K562 (cell line): Measurements from ENCODE around the gene SMIM11. TPM values are rescaled to one million over a fixed set of nuclear protein-coding genes. Genes with fewer than 3 reads are reported as not detected.

ENCODE experiments used
- ATAC-seq: fragments of 200-7000 bp; cut with Tn5 transposase; 3 replicates; pipeline ENCODE4 v1.9.1; 2020; ENCODE audit warnings: moderate library complexity
- BruUV-seq: library from RNA; stranded (reverse); fragments of 400-500 nt; replicated peaks from 2 replicates; lab custom pipeline; 2021; lab: Mats Ljungman, UMichigan
- CTCF ChIA-PET: fragments of 300-600 bp; formaldehyde crosslinking; extraction: SDS; loops from one replicate; lab custom pipeline; 2021; ENCODE audit warnings: low intra/inter-chr PET ratio; lab: Yijun Ruan, JAX
- POLR2A ChIA-PET: fragments of 300-600, 350-650 bp; sonication (Branson Sonifier 250); formaldehyde crosslinking; extraction: SDS; loops from one replicate; lab custom pipeline; 2021; ENCODE audit warnings: antibody characterized with exemption, inconsistent platforms; lab: Yijun Ruan, JAX
- DNase-seq, 4 experiments: peaks; one replicate each; pipeline versions ENCODE4 v3.0.0 to v3.0.0-alpha.2; 2011 to 2018; ENCODE audit warnings: low spot score in 3 of 4, mixed read lengths in 3 of 4; ENCODE audit errors: extremely low read depth in 1 of 4
- FAIRE-seq: peaks from 2 replicates; lab custom pipeline; 2011; peaks lifted over from hg19 to GRCh38; lab: Jason Lieb, UNC
- H2AFZ ChIP-seq: 2 replicates; pipeline ENCODE4 v1.6.0; 2011; ENCODE audit warnings: low read depth, low read length, control low read depth, inconsistent platforms
- H3K27ac ChIP-seq: fragments of 200-600 bp; 3 replicates; pipeline ENCODE4 v1.8.0; 2011; ENCODE audit warnings: low read depth, mild to moderate bottlenecking, control low read depth, inconsistent platforms, low read length, moderate library complexity, mixed read lengths; ENCODE audit errors: extremely low read depth
- H3K27me3 ChIP-seq, 2 experiments: fragments of 300-600 bp in 1 of 2; 2 replicates in 1 of 2; 3 replicates in 1 of 2; pipeline versions ENCODE4 v1.6.0 to v1.8.0; 2011; ENCODE audit warnings: inconsistent platforms in 2 of 2, low read length in 2 of 2, mild to moderate bottlenecking in 1 of 2, mixed read lengths in 1 of 2, moderate library complexity in 1 of 2; ENCODE audit not compliant: control insufficient read depth in 2 of 2, insufficient read depth in 2 of 2
- H3K36me3 ChIP-seq: fragments of 300-600 bp; 3 replicates; pipeline ENCODE4 v1.8.0; 2011; ENCODE audit warnings: mild to moderate bottlenecking, low read length, inconsistent platforms; ENCODE audit not compliant: control insufficient read depth, insufficient read depth
- H3K4me1 ChIP-seq, 2 experiments: fragments of 200-600 bp in 1 of 2; replicated peaks in 1 of 2; 2 replicates in 1 of 2; 3 replicates in 1 of 2; pipeline versions ENCODE4 v1.5.1 to v1.8.0; 2011; ENCODE audit warnings: inconsistent platforms in 2 of 2, low read length in 2 of 2, mild to moderate bottlenecking in 1 of 2, mixed read lengths in 1 of 2, moderate library complexity in 1 of 2; ENCODE audit not compliant: control insufficient read depth in 2 of 2, insufficient read depth in 2 of 2
- H3K4me2 ChIP-seq: 2 replicates; pipeline ENCODE4 v1.6.1; 2011; ENCODE audit warnings: low read length, control low read depth, inconsistent platforms, mixed read lengths; ENCODE audit not compliant: insufficient read depth
- H3K4me3 ChIP-seq: fragments of 200-600 bp; sonication (generic), shearing (Covaris generic); 2 replicates; pipeline ENCODE4 v1.5.1; 2016; ENCODE audit warnings: control low read depth, inconsistent platforms
- H3K79me2 ChIP-seq: fragments of 200-600 bp; 3 replicates; pipeline ENCODE4 v1.8.0; 2011; ENCODE audit warnings: low read length, inconsistent platforms; ENCODE audit not compliant: control insufficient read depth, insufficient read depth
- H3K9ac ChIP-seq, 2 experiments: 2 replicates each; pipeline versions ENCODE4 v1.6.0 to v1.6.1; 2011; ENCODE audit warnings: low read depth in 2 of 2, low read length in 2 of 2, control low read depth in 1 of 2, inconsistent platforms in 1 of 2, mild to moderate bottlenecking in 1 of 2, mixed read lengths in 1 of 2; ENCODE audit not compliant: insufficient read depth in 1 of 2
- H3K9me1 ChIP-seq: one replicate; pipeline ENCODE4 v1.6.0; 2011; ENCODE audit warnings: inconsistent platforms, mild to moderate bottlenecking, low read length, moderate library complexity; ENCODE audit not compliant: control insufficient read depth, insufficient read depth
- H3K9me3 ChIP-seq: replicated peaks from 2 replicates; pipeline ENCODE4 v1.5.1; 2011; ENCODE audit warnings: low read depth, low read length, inconsistent platforms; ENCODE audit not compliant: control insufficient read depth, insufficient read depth
- H4K20me1 ChIP-seq: replicated peaks from 2 replicates; pipeline ENCODE4 v1.6.1; 2011; ENCODE audit warnings: low read length, inconsistent platforms, mixed read lengths; ENCODE audit not compliant: control insufficient read depth, insufficient read depth
- ARID3B ChIP-seq: fragments of 250-450 bp; sonication (Bioruptor Pico); IDR thresholded peaks from 2 replicates; pipeline ENCODE4 v1.4.0; 2020; ENCODE audit warnings: borderline replicate concordance
- ATF3 ChIP-seq, 2 experiments: fragments of 450-650 bp in 1 of 2; sonication (generic) in 1 of 2; formaldehyde crosslinking in 1 of 2; IDR thresholded peaks in 1 of 2; conservative IDR thresholded peaks in 1 of 2; 2 replicates each; pipeline versions ENCODE4 v1.6.1 to v1.8.1; 2016 to 2023; ENCODE audit warnings: mild to moderate bottlenecking in 2 of 2, moderate library complexity in 2 of 2, inconsistent platforms in 1 of 2, missing genetic modification reagents in 1 of 2
- CBFA2T2 ChIP-seq: fragments of 450-650 bp; conservative IDR thresholded peaks from 2 replicates; pipeline ENCODE4 v1.6.1; 2017; ENCODE audit warnings: mild to moderate bottlenecking
- CEBPB ChIP-seq: fragments of 450-650 bp; IDR thresholded peaks from 2 replicates; pipeline ENCODE4 v1.6.1; 2016; ENCODE audit warnings: missing genetic modification characterization, missing compliant biosample characterization
- CEBPG ChIP-seq, 3 experiments: fragments of 200-800 bp in 1 of 3; sonication (Bioruptor generic) in 1 of 3; sonication (generic) in 1 of 3; formaldehyde crosslinking in 1 of 3; IDR thresholded peaks in 2 of 3; conservative IDR thresholded peaks in 1 of 3; 2 replicates each; pipeline versions ENCODE4 v1.6.1 to v1.8.0; 2016 to 2022; ENCODE audit warnings: missing compliant biosample characterization in 2 of 3, missing genetic modification characterization in 2 of 3, mild to moderate bottlenecking in 1 of 3, missing genetic modification reagents in 1 of 3
- FOXA3 ChIP-seq, 2 experiments: fragments of 450-650 bp in 1 of 2; sonication (generic) in 1 of 2; formaldehyde crosslinking; IDR thresholded peaks in 1 of 2; conservative IDR thresholded peaks in 1 of 2; 2 replicates each; pipeline versions ENCODE4 v1.4.0 to v1.8.0; 2020 to 2022; ENCODE audit warnings: mild to moderate bottlenecking in 2 of 2, missing genetic modification reagents in 1 of 2
- KLF1 ChIP-seq: fragments of 450-650 bp; IDR thresholded peaks from 2 replicates; pipeline ENCODE4 v1.6.1; 2016; ENCODE audit warnings: missing genetic modification characterization, missing compliant biosample characterization
- MTF1 ChIP-seq: fragments of 250-450 bp; sonication (Bioruptor Pico); IDR thresholded peaks from 2 replicates; pipeline ENCODE4 v1.9.0; 2021; ENCODE audit warnings: moderate library complexity, mild to moderate bottlenecking, inconsistent platforms, borderline replicate concordance
- PHF20 ChIP-seq: fragments of 450-650 bp; IDR thresholded peaks from 2 replicates; pipeline ENCODE4 v1.6.1; 2018; ENCODE audit not compliant: partially characterized antibody
- PKNOX1 ChIP-seq: fragments of 450-650 bp; IDR thresholded peaks from 2 replicates; pipeline ENCODE4 v1.6.1; 2016
- RBM34 ChIP-seq: fragments of 200-400 bp; formaldehyde crosslinking; IDR thresholded peaks from 2 replicates; pipeline ENCODE4 v1.6.1; 2018; ENCODE audit warnings: low read length, borderline replicate concordance; ENCODE audit not compliant: insufficient read depth
- SMARCA5 ChIP-seq: fragments of 450-650 bp; IDR thresholded peaks from 2 replicates; pipeline ENCODE4 v1.6.1; 2016
- ZBTB7A ChIP-seq: IDR thresholded peaks from 2 replicates; pipeline ENCODE4 v1.6.1; 2011; ENCODE audit warnings: low read depth, mild to moderate bottlenecking, low read length, moderate library complexity, borderline replicate concordance; ENCODE audit not compliant: control insufficient read depth
- ZNF239 ChIP-seq: fragments of 250-450 bp; sonication (Bioruptor Pico); IDR thresholded peaks from 2 replicates; pipeline ENCODE4 v1.4.0; 2020; ENCODE audit warnings: mild to moderate bottlenecking
- ZNF408 ChIP-seq: fragments of 250-450 bp; sonication (Bioruptor Pico); IDR thresholded peaks from 2 replicates; pipeline ENCODE4 v1.4.0; 2020; ENCODE audit warnings: low read depth, mild to moderate bottlenecking, moderate library complexity
- WGBS: fragments of 100-300 bp; shearing (Covaris generic); methylation state at CpG from one replicate; pipeline ENCODE4 v1.1.6; 2016; ENCODE audit warnings: low coverage, mixed read lengths; ENCODE audit not compliant: insufficient coverage; ENCODE audit errors: missing lambda C conversion rate; 5-methylcytosine and 5-hydroxymethylcytosine counted together
- in situ Hi-C: fragments of 300-500 bp; cut with MboI; formaldehyde crosslinking; loops from 4 replicates; pipeline ENCODE4 v1.15.0; 2018; ENCODE audit warnings: inconsistent platforms, mixed read lengths
- intact Hi-C: fragments of 100-400 bp; cut with micrococcal nuclease; formaldehyde crosslinking; loops from 2 replicates; pipeline ENCODE4 v1.14.2; 2022
- polyA plus RNA-seq, 8 experiments: library from polyadenylated mRNA; depleted of rRNA in 4 of 8; stranded (reverse) in 5 of 8; unstranded in 3 of 8; fragments of >200 nt; fragmentation: Nextera tagmentation in 2 of 8; fragmentation: Illumina TruSeq in 1 of 8; extraction: Ambion mirVana in 2 of 8; extraction: Trizol in 1 of 8; gene quantifications; 2 replicates each; pipeline versions ENCODE4 v1.2.1 to v1.2.3, GENCODE V29; 2011 to 2014; ENCODE audit warnings: inconsistent platforms in 1 of 8, missing spikeins in 1 of 8
- total RNA-seq, 7 experiments: library from RNA; depleted of rRNA in 6 of 7; stranded (reverse); fragments of >200 nt in 6 of 7; fragmentation: Illumina TruSeq in 2 of 7; extraction: Trizol in 2 of 7; gene quantifications; 2 replicates each; pipeline versions ENCODE4 v1.2.1 to v1.2.3, GENCODE V29; 2011 to 2021; ENCODE audit warnings: low replicate concordance in 1 of 7

The SMIM11 gene
- total and polyA plus RNA-seq, 9 of the 15 experiments (the other 6 are each of a cell fraction or from before 2014, with no cell fraction given): 3.9 to 113 (median 25.5) TPM

- H3K9ac ChIP-seq: no peak overlapping the region
- ChIA-PET CTCF (no interaction called here), POLR2A (interaction anchor here (0.6 kb wide), 1 partner anchor 307 kb away, joined by 6 read pairs; no protein-coding TSS in a partner anchor)
- H3K9me1 ChIP-seq: no peaks in the 10 kb centered on the region
- H3K27ac ChIP-seq: no peak overlapping the region
- 7% methylated on average over 5 of the region's 5 CpGs for WGBS
- H3K27me3 ChIP-seq: peaks cover 5 to 7% of the 10 kb centered on the region in 2 experiments; a peak in 3 of 5 replicates
- no peaks in the 10 kb centered on the region for H3K79me2 ChIP-seq
- ATAC-seq: no peak
- TF ChIP-seq SMARCA5 (no peak), PHF20 (no peak), ATF3 (IDR thresholded peaks at IDR 0.05) (peak; percentile 46), ATF3 (CRISPR knock-in tag; conservative IDR thresholded peaks at IDR 0.05) (no peak), ZNF239 (CRISPR knock-in tag) (no peak), ZBTB7A (no peak), KLF1 (tag) (no peak), PKNOX1 (peak; percentile 26; the same call in 1 of the 2 replicates), RBM34 (no peak), ARID3B (no peak), CEBPG (CRISPR knock-in tag; IDR thresholded peaks at IDR 0.05) (peak; percentile 68; the same call in 1 of the 2 replicates), CEBPG (tag; conservative IDR thresholded peaks at IDR 0.05 in 1 of 2, IDR thresholded peaks at IDR 0.05 in 1 of 2) (no peak), MTF1 (CRISPR knock-in tag) (no peak), CEBPB (tag) (peak; percentile 11; the same call in 1 of the 2 replicates), CBFA2T2 (no peak), FOXA3 (CRISPR knock-in tag; conservative IDR thresholded peaks at IDR 0.05 in 1 of 2, IDR thresholded peaks at IDR 0.05 in 1 of 2) (no peak), ZNF408 (no peak)
- no peak overlapping the region for H2AFZ ChIP-seq
- in situ Hi-C loops: no loop called here
- H3K4me3 ChIP-seq: no peak overlapping the region
- no peak overlapping the region for H3K4me2 ChIP-seq
- DNase-seq: no peak
- no peaks in the 10 kb centered on the region for H3K36me3 ChIP-seq
- no peaks in the 10 kb centered on the region for H4K20me1 ChIP-seq
- no TSS peak for BruUV-seq
- intact Hi-C loops: no loop called here
- H3K9me3 ChIP-seq: no peaks in the 10 kb centered on the region
- FAIRE-seq: no peak
- no peaks in the 10 kb centered on the region for H3K4me1 ChIP-seq
Measured at GRCh38 chr21:34372321-34372720, 3.0 kb upstream of the SMIM11 start.
